Muscle of leg (tissue), 11 donors: ENCODE data around the gene FKRP. TPM values are rescaled to one million over a fixed set of nuclear protein-coding genes. Genes with fewer than 3 reads are reported as not detected.
A peak's percentile ranks its signal among the peaks of the same experiment; 100 is the strongest.
"Not testable (repeated sequence)": the region's sequence is repeated elsewhere in the genome, so short reads cannot be mapped to it uniquely, and the experiment has no call there.

ENCODE experiments used
- DNase-seq: peaks from one replicate; pipeline ENCODE4 v3.0.0; 2013
- H3K27ac ChIP-seq: one replicate; pipeline ENCODE4 v1.5.1; 2013; ENCODE audit warnings: mild to moderate bottlenecking, low read length, control low read depth
- H3K27me3 ChIP-seq: one replicate; pipeline ENCODE4 v1.6.1; 2013; ENCODE audit warnings: low read length; ENCODE audit not compliant: control insufficient read depth, insufficient read depth
- H3K36me3 ChIP-seq: one replicate; pipeline ENCODE4 v1.6.1; 2013; ENCODE audit warnings: low read length; ENCODE audit not compliant: control insufficient read depth, insufficient read depth
- H3K4me1 ChIP-seq: one replicate; pipeline ENCODE4 v1.6.1; 2013; ENCODE audit warnings: low read length; ENCODE audit not compliant: control insufficient read depth, insufficient read depth
- H3K4me3 ChIP-seq: one replicate; pipeline ENCODE4 v1.5.1; 2013; ENCODE audit warnings: low read length, control low read depth
- H3K9me3 ChIP-seq: replicated peaks from 2 replicates; pipeline ENCODE4 v1.6.1; 2013; ENCODE audit warnings: low read depth, low read length; ENCODE audit not compliant: control insufficient read depth
- WGBS: methylation state at CpG from one replicate; pipeline ENCODE4 v1.1.5; 2013; ENCODE audit warnings: missing lambda C conversion rate; ENCODE audit not compliant: insufficient coverage; 5-methylcytosine and 5-hydroxymethylcytosine counted together
- polyA plus RNA-seq, 8 donors: library from polyadenylated mRNA; unstranded; fragments of 120-200 nt; gene quantifications; one replicate each; pipeline versions ENCODE4 v1.2.1 to v1.2.3, GENCODE V29; 2013; ENCODE audit warnings: inconsistent platforms in 1 of 8, low replicate concordance in 1 of 8; ENCODE audit not compliant: insufficient read length in 8 of 8, insufficient read depth in 1 of 8
- total RNA-seq: library from RNA; stranded (reverse); fragments of 120-200 nt; gene quantifications from one replicate; pipeline ENCODE4 v1.2.4, GENCODE V29; 2013

Gene FKRP
- total and polyA plus RNA-seq, 9 donors, result 14.3 to 22.7 (median 20.0) TPM

- DNase-seq, H3K4me3 ChIP-seq, H3K27ac ChIP-seq: not testable (repeated sequence)
Observed at GRCh38 chr19:46768746-46769145, 22.9 kb downstream of the FKRP start.

GRCh38 chr19:46772170-46773017, 26.5 kb downstream of the FKRP start:
- 80% methylated on average over 2 of the region's 12 CpGs for WGBS
- no peak overlapping the region for H3K4me3 ChIP-seq
- H3K36me3 ChIP-seq, result peaks cover 24% of the 10 kb centered on the region
- H3K9me3 ChIP-seq, result no peaks in the 10 kb centered on the region
- H3K27me3 ChIP-seq, result no peaks in the 10 kb centered on the region
- no peaks in the 10 kb centered on the region for H3K4me1 ChIP-seq
- no peak overlapping the region for H3K27ac ChIP-seq
- no peak for DNase-seq

More at GRCh38 chr19:46768746-46769145, 22.9 kb downstream of the FKRP start:
- WGBS, result no CpG with 5 or more reads among the region's 4 CpGs
- not testable (repeated sequence) for H3K27me3 ChIP-seq, H3K9me3 ChIP-seq, H3K4me1 ChIP-seq, H3K36me3 ChIP-seq

- Histone ChIP-seq H3K27ac (no peak overlapping the region), H3K4me3 (no peak overlapping the region), H3K9me3 (no peaks in the 10 kb centered on the region), H3K36me3 (peaks cover 24% of the 10 kb centered on the region), H3K4me1 (no peaks in the 10 kb centered on the region), H3K27me3 (no peaks in the 10 kb centered on the region)
- no peak for DNase-seq
- 62% methylated on average over 3 of the region's 7 CpGs for WGBS
Observed at GRCh38 chr19:46773018-46773399, 27.2 kb downstream of the FKRP start.

- Histone ChIP-seq H3K4me3 (no peak overlapping the region), H3K9me3 (no peaks in the 10 kb centered on the region), H3K27me3 (no peaks in the 10 kb centered on the region), H3K36me3 (peaks cover 43% of the 10 kb centered on the region), H3K4me1 (no peaks in the 10 kb centered on the region), H3K27ac (no peak overlapping the region)
- DNase-seq, result no peak
- no CpG with 5 or more reads among the region's 11 CpGs for WGBS
Observed at GRCh38 chr19:46775642-46776258, 29.9 kb downstream of the FKRP start.

GRCh38 chr19:46776927-46777911, 31.4 kb downstream of the FKRP start:
- Histone ChIP-seq H3K4me1 (no peaks in the 10 kb centered on the region), H3K36me3 (peaks cover 54% of the 10 kb centered on the region), H3K27ac (no peak overlapping the region), H3K4me3 (no peak overlapping the region), H3K9me3 (no peaks in the 10 kb centered on the region), H3K27me3 (no peaks in the 10 kb centered on the region)
- no peak for DNase-seq
- 93% methylated on average over 19 of the region's 33 CpGs for WGBS

GRCh38 chr19:46777956-46778645, 32.2 kb downstream of the FKRP start:
- DNase-seq, H3K27ac ChIP-seq, H3K9me3 ChIP-seq, H3K27me3 ChIP-seq, H3K4me3 ChIP-seq, H3K4me1 ChIP-seq: not testable (repeated sequence)
- H3K36me3 ChIP-seq, result peaks cover 63% of the 10 kb centered on the region
- WGBS, result no CpG with 5 or more reads among the region's 12 CpGs

- H3K9me3 ChIP-seq, result no peaks in the 10 kb centered on the region
- H3K4me1 ChIP-seq, result peaks cover 35% of the 10 kb centered on the region
- DNase-seq, result no peak
- no peak overlapping the region for H3K4me3 ChIP-seq
- no peaks in the 10 kb centered on the region for H3K27me3 ChIP-seq
- H3K36me3 ChIP-seq, result peaks cover 51% of the 10 kb centered on the region
- H3K27ac ChIP-seq, result no peak overlapping the region
- 98% methylated on average over 5 of the region's 7 CpGs for whole genome bisulfite sequencing
Observed at GRCh38 chr19:46782355-46783019, 36.6 kb downstream of the FKRP start.

GRCh38 chr19:46783670-46784069, 37.8 kb downstream of the FKRP start:
- no peak for DNase-seq
- Histone ChIP-seq H3K4me1 (peaks cover 43% of the 10 kb centered on the region), H3K9me3 (no peaks in the 10 kb centered on the region), H3K27ac (no peak overlapping the region), H3K36me3 (peaks cover 47% of the 10 kb centered on the region), H3K27me3 (no peaks in the 10 kb centered on the region), H3K4me3 (no peak overlapping the region)
- WGBS, result 74% methylated on average over 2 of the region's 2 CpGs

GRCh38 chr19:46784262-46785053, 38.6 kb downstream of the FKRP start:
- peaks cover 45% of the 10 kb centered on the region for H3K4me1 ChIP-seq
- no peak overlapping the region for H3K4me3 ChIP-seq
- H3K9me3 ChIP-seq, result no peaks in the 10 kb centered on the region
- H3K36me3 ChIP-seq, result peaks cover 42% of the 10 kb centered on the region
- DNase-seq, result peak; percentile 81
- no peaks in the 10 kb centered on the region for H3K27me3 ChIP-seq
- H3K27ac ChIP-seq, result peak overlapping the region; percentile 97
- WGBS, result 22% methylated on average over 6 of the region's 17 CpGs
